ENCODE measurements around the gene FERMT1. TPM values are rescaled to one million over a fixed set of nuclear protein-coding genes. Genes with fewer than 3 reads are reported as not detected.

The FERMT1 gene
- total and polyA plus RNA-seq, 9 donors, result 1.1 to 10.4 (median 4.7) TPM

DNA sequence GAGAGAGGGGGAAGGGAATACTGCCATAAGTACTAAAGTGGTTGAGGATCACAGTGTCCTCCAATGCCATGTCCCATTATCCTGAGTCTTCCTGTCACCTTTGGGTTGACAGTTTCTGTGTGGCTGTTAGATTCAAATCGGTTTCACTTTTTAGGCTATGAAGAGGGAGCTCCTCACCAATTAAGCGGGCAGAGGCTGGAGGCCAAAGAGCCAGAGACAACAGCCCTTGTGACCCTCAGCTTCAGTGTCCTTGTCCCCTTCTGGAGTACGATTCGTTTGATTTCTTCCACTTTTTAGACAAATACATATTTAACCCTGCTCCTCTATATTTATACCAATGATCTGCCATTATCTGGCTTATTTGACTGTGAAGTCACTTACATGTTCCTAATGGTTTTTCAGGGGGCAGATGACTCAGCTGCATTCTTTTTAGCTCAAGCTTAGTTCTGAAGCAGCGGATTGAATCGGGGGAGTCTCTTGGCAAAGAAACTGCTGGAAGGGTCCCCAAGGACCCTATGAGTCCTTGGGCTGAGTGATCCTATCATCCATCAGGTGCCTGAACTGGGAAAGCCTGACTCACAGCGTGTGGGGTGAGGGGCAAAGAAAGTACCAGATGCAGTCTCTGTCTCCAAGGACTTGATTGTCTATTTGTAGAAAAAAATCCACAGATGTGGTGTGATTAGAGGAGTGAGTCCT, 18.2 kb downstream of the FERMT1 start:
- no peaks in the 10 kb centered on the region for H3K27me3 ChIP-seq
- WGBS, 3 donors, result 33 to 51% (median 44%) methylated on average over 7 of the region's 7 CpGs
- DNase-seq, result peak in 2 of 5 donors; percentile 14 to 27
- intact Hi-C loops (cut with DNase I), result no loop called here
- H3K4me3 ChIP-seq, result no peak overlapping the region
- no peaks in the 10 kb centered on the region for H3K4me1 ChIP-seq (ENCODE audit: insufficient read depth)
- TF ChIP-seq, protein P1, sequence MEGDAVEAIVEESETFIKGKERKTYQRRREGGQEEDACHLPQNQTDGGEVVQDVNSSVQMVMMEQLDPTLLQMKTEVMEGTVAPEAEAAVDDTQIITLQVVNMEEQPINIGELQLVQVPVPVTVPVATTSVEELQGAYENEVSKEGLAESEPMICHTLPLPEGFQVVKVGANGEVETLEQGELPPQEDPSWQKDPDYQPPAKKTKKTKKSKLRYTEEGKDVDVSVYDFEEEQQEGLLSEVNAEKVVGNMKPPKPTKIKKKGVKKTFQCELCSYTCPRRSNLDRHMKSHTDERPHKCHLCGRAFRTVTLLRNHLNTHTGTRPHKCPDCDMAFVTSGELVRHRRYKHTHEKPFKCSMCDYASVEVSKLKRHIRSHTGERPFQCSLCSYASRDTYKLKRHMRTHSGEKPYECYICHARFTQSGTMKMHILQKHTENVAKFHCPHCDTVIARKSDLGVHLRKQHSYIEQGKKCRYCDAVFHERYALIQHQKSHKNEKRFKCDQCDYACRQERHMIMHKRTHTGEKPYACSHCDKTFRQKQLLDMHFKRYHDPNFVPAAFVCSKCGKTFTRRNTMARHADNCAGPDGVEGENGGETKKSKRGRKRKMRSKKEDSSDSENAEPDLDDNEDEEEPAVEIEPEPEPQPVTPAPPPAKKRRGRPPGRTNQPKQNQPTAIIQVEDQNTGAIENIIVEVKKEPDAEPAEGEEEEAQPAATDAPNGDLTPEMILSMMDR (IDR thresholded peaks at IDR 0.05), result no peak
- TF ChIP-seq EP300 (IDR thresholded peaks at IDR 0.05), result no peak
- TF ChIP-seq POLR2A (IDR thresholded peaks at IDR 0.05), result no peak
- H3K36me3 ChIP-seq, result no peaks in the 10 kb centered on the region
- H3K27ac ChIP-seq, result no peak overlapping the region
- H3K9me3 ChIP-seq, result no peaks in the 10 kb centered on the region

DNA sequence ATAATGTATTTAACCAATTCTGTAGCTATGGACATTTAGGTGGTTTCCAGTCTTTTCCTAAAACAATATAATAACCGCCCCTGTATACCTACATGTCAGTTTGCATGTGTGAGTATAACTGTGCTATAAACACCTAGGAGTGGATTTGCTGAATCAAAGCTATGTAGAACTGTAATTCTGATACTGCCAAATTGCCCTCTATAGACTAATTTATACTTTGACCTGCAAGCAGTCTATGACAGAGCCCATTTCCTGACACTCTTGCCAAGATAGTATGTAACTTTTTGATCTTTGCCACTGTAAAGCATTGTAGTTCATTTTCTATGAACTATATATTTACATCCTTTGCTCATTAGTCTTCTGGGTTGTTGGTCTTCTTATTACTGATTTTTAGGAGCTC, 19.5 kb downstream of the FERMT1 start:
- no peak overlapping the region for H3K27ac ChIP-seq
- H3K36me3 ChIP-seq, result no peaks in the 10 kb centered on the region
- TF ChIP-seq EP300 (IDR thresholded peaks at IDR 0.05) (no peak), POLR2A (IDR thresholded peaks at IDR 0.05) (no peak)
- TF ChIP-seq, protein P1 (IDR thresholded peaks at IDR 0.05), result no peak
- H3K9me3 ChIP-seq, result no peaks in the 10 kb centered on the region
- no peak for DNase-seq
- intact Hi-C loops (cut with DNase I), result no loop called here
- no peaks in the 10 kb centered on the region for H3K27me3 ChIP-seq
- H3K4me1 ChIP-seq (ENCODE audit: insufficient read depth), result no peaks in the 10 kb centered on the region
- no peak overlapping the region for H3K4me3 ChIP-seq
- 95 to 100% (median 97%) methylated on average over 1 of the region's 1 CpG for WGBS, 3 donors

- intact Hi-C loops (cut with DNase I), result no loop called here
- 93 to 98% (median 96%) methylated on average over 2 of the region's 2 CpGs for WGBS, 3 donors
- H3K27me3 ChIP-seq, result no peaks in the 10 kb centered on the region
- no peaks in the 10 kb centered on the region for H3K4me1 ChIP-seq (ENCODE audit: insufficient read depth)
- no peaks in the 10 kb centered on the region for H3K36me3 ChIP-seq
- no peak for DNase-seq
- no peak overlapping the region for H3K27ac ChIP-seq
- no peak overlapping the region for H3K4me3 ChIP-seq
- TF ChIP-seq, protein P1 (IDR thresholded peaks at IDR 0.05), result no peak
- no peak for TF ChIP-seq POLR2A (IDR thresholded peaks at IDR 0.05)
- no peak for TF ChIP-seq EP300 (IDR thresholded peaks at IDR 0.05)
- no peaks in the 10 kb centered on the region for H3K9me3 ChIP-seq
Measured at GRCh38 chr20:6101346-6101745, 21.5 kb downstream of the FERMT1 start.

DNA sequence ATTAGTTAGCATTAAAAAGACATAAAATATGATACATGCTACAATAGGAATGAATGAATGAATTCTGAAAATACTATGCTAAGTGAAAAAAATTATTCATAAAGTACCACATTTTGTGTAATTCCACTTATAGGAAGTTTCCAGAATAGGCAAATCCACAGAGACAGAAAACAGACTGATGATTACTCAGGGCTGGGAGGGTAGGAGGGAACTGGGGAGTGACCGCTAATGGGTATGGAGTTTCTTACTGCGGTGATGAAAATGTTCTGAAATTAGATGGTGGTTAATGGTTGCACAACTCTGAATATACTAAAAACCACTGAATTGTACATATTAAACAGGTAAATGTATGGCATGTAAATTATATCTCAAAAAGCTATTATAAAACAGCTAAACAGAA, 22.6 kb downstream of the FERMT1 start:
- 75 to 100% (median 93%) methylated on average over 2 of the region's 2 CpGs for WGBS, 3 donors

More for the DNA sequence above, 22.6 kb downstream of the FERMT1 start:
- Histone ChIP-seq H3K27me3 (no peaks in the 10 kb centered on the region), H3K36me3 (no peaks in the 10 kb centered on the region), H3K27ac (no peak overlapping the region), H3K4me3 (no peak overlapping the region), H3K9me3 (no peaks in the 10 kb centered on the region), H3K4me1 (ENCODE audit: insufficient read depth) (no peaks in the 10 kb centered on the region)
- DNase-seq, result no peak
- TF ChIP-seq POLR2A (IDR thresholded peaks at IDR 0.05) (no peak), EP300 (IDR thresholded peaks at IDR 0.05) (no peak)
- TF ChIP-seq, protein P1 (IDR thresholded peaks at IDR 0.05), result no peak
- intact Hi-C loops (cut with DNase I), result no loop called here

All from ovary (tissue), 9 donors.